Mesodermal cell (in vitro differentiated cells): ENCODE results near the gene MROH8.

ENCODE experiments used
- H3K27ac ChIP-seq: 2 replicates; pipeline ENCODE4 v1.7.0; 2013; ENCODE audit warnings: mild to moderate bottlenecking, low read depth, low read length, moderate library complexity; ENCODE audit not compliant: severe bottlenecking
- H3K36me3 ChIP-seq: 2 replicates; pipeline ENCODE4 v1.7.1; 2013; ENCODE audit warnings: mild to moderate bottlenecking, low read length, moderate library complexity; ENCODE audit not compliant: control insufficient read depth, insufficient read depth
- H3K4me1 ChIP-seq: one replicate; pipeline ENCODE4 v1.7.1; 2013; ENCODE audit warnings: mild to moderate bottlenecking, low read length; ENCODE audit not compliant: insufficient read depth, control insufficient read depth, poor library complexity, severe bottlenecking
- H3K4me3 ChIP-seq: 2 replicates; pipeline ENCODE4 v1.7.0; 2013; ENCODE audit warnings: low read length, control low read depth, mild to moderate bottlenecking; ENCODE audit not compliant: insufficient read depth, poor library complexity, severe bottlenecking; ENCODE audit errors: extremely low read depth
- H3K9me3 ChIP-seq: 2 replicates; pipeline ENCODE4 v1.7.1; 2013; ENCODE audit warnings: mild to moderate bottlenecking, low read length, moderate library complexity; ENCODE audit not compliant: control insufficient read depth
- WGBS, 2 experiments: methylation state at CpG; one replicate each; pipeline ENCODE4 v1.1.5; 2013; ENCODE audit warnings: missing lambda C conversion rate in 2 of 2; ENCODE audit not compliant: insufficient coverage in 2 of 2; 5-methylcytosine and 5-hydroxymethylcytosine counted together

The MROH8 gene

DNA sequence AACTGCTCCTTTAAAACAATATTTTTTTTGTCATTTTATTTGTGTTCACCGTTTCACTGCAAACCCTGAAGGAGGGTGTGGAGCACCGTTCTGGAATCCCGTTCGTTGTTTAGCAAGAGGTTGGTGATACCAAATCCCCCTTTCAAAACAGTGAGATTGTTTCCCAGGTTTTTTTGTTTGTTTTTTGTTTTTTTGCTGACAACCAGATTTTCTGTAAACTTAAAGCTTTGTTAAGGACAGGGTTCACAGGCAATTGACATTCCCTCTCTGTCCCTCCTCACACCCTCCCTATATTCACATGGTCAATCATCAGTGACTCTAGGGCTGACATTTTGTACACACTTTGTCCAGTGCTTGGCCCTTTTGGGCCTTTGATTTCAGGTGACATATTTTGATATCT, 21.0 kb upstream of the MROH8 start:
- Histone ChIP-seq H3K9me3 (no peaks in the 10 kb centered on the region), H3K36me3 (peaks cover 84% of the 10 kb centered on the region), H3K4me3 (no peak overlapping the region), H3K27ac (no peak overlapping the region), H3K4me1 (peaks cover 11% of the 10 kb centered on the region)
- 100% methylated on average over 3 of the region's 4 CpGs; no CpG with 5 or more reads in 1 of the 2 experiments for WGBS, 2 experiments

DNA sequence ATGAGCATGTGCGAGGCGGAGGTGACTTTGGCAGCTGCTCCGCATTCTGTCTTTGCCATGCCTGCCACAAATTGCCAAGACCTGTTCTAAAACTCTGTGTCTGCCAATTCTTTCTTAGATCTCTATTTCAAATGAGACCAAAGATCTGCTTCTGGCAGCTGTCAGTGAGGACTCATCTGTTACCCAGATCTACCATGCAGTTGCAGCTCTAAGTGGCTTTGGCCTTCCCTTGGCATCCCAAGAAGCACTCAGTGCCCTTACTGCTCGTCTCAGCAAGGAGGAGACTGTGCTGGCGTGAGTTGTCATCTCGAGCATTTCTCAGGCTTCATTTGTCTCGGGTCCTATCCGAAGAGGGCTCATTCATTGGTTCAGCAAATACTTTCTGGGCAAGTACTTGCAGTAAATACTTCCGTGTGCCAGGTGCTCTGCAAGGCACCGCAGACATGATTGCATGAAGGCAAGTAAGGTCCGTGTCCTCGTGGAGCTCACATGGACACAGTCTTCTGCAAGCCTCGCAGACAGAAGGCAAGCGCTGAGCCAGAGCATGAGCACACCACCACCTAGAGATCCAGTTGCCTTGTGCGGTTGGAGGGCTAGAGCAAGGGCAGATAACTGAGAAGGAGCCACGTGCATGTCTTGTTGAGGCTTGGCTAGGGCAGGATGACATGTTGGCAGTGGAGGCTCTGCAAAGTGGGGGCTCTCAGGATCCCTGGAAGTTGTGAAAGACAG, 19.7 kb upstream of the MROH8 start:
- peaks cover 10% of the 10 kb centered on the region for H3K4me1 ChIP-seq
- H3K27ac ChIP-seq, result no peak overlapping the region
- peaks cover 72% of the 10 kb centered on the region for H3K36me3 ChIP-seq
- WGBS, 2 experiments, result 89 to 96% methylated on average over 13 to 15 of the region's 16 CpGs
- no peak overlapping the region for H3K4me3 ChIP-seq
- no peaks in the 10 kb centered on the region for H3K9me3 ChIP-seq

DNA sequence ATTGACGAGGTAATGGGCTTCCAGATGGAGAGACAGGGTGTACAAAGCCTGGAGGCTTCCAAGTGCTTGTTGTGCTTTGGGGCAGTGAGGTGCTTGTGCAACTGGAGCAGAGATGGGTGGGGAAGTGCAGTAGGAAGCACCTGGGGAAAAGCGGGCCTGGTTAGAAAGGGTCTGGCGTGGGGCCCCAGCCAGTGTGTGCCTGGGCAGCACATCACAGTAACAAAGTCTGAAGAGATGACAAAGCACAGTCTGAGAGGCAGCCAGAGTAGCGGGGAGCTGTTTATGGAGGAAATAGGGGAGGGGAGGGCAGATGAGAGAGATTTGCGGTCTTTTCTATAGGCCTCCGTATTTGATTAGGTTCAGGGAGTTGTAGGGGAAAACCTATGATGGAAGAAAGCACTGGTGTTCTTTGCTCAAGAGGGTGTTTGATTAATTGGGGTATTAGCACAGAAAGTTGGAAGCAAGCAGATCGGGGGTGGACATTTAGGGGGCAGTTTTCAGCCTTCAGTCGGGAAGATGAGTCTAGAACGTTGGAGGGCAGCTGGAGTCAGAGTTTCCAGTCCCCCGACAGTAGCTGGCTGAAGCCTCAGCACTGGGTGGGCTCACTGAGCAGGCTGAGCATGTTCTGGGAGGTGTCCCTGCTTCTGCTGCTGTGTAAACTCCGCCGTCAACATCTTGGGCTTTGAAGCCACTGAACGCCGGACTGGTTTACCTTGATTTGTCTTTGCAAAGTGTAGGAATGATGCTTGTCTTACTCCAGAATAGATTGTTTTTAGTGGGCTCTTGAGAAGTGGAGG, 15.5 kb upstream of the MROH8 start:
- Histone ChIP-seq H3K4me1 (peaks cover 11% of the 10 kb centered on the region), H3K9me3 (no peaks in the 10 kb centered on the region), H3K36me3 (peaks cover 69% of the 10 kb centered on the region), H3K27ac (peak overlapping the region; percentile 68), H3K4me3 (no peak overlapping the region)
- WGBS, 2 experiments, result 76 to 80% methylated on average over 13 to 14 of the region's 14 CpGs

DNA sequence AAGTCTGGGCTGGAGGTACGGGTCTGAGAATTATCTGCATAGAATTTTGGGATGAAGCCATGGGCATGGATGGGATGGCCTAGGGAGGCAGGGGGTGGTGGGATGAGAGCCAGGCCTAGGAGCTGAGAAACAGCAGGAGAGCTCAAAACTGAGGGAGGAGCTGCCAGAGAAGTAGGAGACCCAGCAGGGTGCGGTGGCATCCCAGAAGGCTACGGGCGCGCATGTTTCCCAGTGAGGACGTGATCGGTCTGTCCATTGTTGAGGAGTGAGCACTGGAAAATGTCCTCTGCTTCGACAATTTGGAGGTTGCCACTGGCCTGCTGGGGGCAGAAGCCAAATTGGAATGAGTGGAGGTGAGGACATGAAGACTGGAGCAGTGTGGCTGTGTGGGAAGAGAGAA, 14.5 kb upstream of the MROH8 start:
- Histone ChIP-seq H3K9me3 (no peaks in the 10 kb centered on the region), H3K36me3 (peaks cover 69% of the 10 kb centered on the region), H3K4me1 (peaks cover 11% of the 10 kb centered on the region), H3K4me3 (no peak overlapping the region), H3K27ac (no peak overlapping the region)
- WGBS, 2 experiments, result 92 to 98% methylated on average over 8 of the region's 8 CpGs

DNA sequence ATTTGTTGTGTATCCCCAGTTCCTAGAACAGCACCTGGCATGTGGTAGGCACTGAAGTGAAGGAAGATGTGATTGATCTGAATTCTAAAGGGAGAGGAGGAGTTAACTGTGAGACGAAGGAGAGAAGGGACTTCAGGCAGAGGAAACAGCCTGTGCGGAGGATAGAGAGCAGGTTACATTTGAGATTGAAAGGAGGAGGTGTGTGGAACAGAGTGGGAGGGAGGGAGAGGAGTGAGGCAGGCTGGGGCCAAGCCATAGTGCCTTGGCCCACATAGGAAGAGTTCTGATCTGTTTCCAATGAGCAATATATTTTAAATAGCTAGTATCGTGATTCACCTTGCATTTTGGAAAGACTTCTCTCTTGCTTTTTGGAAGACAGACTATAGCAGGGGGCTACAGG, 13.9 kb upstream of the MROH8 start:
- no peak overlapping the region for H3K27ac ChIP-seq
- peaks cover 69% of the 10 kb centered on the region for H3K36me3 ChIP-seq
- 90 to 96% methylated on average over 3 of the region's 3 CpGs for WGBS, 2 experiments
- H3K9me3 ChIP-seq, result no peaks in the 10 kb centered on the region
- H3K4me3 ChIP-seq, result no peak overlapping the region
- peaks cover 11% of the 10 kb centered on the region for H3K4me1 ChIP-seq

DNA sequence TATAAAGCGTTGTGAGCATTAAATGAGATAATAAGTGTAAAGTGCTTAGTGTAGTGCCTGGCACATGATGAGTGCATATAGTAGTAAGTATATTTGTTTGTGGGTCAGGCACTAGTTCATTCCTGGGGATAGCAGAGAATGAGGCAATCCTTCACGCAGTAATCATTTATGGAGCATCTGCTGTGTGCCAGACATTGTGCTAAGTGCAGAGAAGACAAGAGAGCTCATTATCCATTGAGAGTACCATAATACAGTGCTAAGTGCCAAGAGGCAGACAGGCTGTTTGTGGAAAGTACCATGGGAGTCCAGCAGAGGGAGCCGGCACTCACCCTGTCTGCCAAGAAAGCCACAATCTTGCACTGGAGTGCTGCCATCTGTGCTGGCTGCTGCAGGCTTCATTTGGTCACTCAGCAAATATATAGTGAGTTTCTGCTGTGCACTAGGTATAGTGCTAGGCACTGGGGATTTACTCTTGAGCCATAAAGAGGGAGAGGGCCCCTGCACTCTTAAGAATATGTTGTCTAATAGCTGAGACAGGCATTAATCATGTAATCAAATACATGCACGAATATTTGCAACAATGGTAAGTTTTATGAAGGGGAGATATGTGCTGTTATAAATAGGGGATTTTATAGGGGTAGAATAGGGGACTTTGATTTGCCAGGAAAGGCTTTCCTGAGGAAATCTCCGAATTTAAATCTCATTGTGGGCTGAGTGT, 12.9 kb upstream of the MROH8 start:
- 33 to 54% methylated on average over 3 to 4 of the region's 5 CpGs for WGBS, 2 experiments
- no peak overlapping the region for H3K27ac ChIP-seq

DNA sequence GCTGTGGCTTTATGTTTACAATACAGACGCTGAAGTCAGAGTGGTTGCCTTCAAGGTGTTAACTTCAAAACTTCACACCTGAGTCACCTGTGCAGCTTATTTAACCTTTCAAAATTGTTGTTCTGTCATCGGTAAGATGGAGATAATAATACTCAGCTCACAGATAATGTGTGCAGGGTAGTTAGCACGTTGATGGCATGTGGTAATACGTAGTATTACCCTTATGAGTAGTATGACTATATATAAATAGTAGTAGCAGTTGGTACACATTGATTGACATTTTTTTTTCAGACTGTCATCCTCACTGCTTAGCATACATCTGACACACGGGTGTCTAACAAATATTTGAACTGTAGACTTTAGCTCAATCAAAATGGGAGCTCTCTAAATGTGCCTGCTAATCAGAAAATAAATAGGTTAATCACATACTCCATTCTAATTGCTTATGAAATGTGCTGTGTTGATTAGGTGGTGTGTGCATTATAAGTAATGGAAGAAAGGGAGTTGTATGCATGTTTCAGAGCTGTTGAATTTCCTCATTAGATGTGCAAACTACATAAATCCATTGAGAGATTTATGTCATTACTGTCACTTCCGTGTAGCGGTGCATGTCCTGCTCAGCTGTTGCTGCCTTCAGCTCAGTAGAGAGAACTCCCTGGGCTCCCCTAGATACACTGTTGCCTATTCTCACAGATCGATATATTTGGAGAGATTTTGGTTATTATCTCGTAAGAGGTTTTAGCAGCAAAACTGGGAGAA, 11.2 kb upstream of the MROH8 start:
- Histone ChIP-seq H3K36me3 (peaks cover 68% of the 10 kb centered on the region), H3K4me1 (peaks cover 11% of the 10 kb centered on the region), H3K4me3 (no peak overlapping the region), H3K9me3 (no peaks in the 10 kb centered on the region), H3K27ac (no peak overlapping the region)
- WGBS, 2 experiments, result 97 to 98% methylated on average over 3 to 5 of the region's 9 CpGs

More for the DNA sequence above, 12.9 kb upstream of the MROH8 start:
- Histone ChIP-seq H3K9me3 (no peaks in the 10 kb centered on the region), H3K4me1 (peaks cover 11% of the 10 kb centered on the region), H3K36me3 (peaks cover 68% of the 10 kb centered on the region), H3K4me3 (no peak overlapping the region)

DNA sequence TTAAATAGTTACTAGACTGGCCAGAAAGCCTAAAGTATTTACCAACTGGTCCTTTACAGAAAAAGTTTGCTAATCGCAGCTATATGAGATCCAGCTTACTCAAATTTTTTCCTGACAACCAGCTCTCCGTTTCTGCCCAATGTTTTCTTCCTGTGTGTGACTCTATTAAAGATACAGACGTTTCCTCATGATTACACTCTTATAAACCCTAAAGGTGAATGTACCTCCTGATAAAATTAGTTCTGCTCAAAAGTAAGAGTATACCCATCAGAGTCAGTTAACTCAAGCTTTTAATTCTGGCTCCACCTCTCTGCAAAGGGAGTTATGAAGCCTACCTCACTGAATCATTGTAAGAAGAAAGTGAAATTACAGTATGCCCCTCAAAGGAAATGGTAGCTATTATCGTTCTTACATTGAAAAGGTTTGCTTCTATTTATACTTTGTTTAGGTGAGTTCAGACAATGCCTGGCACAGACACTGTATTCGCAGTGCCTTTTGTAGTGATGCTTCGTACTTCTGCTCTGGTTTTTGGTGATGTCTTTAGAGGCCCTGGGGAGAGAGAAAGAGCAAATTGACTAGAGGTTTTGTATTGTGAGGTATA, 10.2 kb upstream of the MROH8 start:
- 96 to 98% methylated on average over 5 of the region's 6 CpGs for WGBS, 2 experiments
- no peak overlapping the region for H3K4me3 ChIP-seq
- H3K4me1 ChIP-seq, result peaks cover 9% of the 10 kb centered on the region
- no peak overlapping the region for H3K27ac ChIP-seq
- H3K36me3 ChIP-seq, result peaks cover 78% of the 10 kb centered on the region
- H3K9me3 ChIP-seq, result no peaks in the 10 kb centered on the region

DNA sequence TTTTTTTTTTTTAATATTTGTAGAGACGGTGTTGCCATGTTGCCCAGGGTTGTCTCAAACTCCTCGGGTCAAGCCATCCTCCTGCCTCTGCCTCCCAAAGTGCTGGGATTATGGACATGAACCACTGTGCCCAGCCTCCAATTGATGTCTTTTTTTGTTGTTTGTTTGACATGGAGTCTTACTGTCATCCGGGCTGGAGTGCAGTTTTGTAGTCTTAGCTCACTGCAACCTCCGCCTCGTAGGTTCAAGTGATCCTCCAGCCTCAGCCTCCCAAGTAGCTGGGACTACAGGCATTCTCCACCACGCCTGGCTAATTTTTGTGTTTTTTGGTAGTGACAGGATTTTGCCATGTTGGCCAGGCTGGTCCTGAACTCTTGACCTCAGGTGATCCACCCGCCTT, 9.4 kb upstream of the MROH8 start:
- WGBS, 2 experiments, result 75 to 87% methylated on average over 4 to 6 of the region's 7 CpGs
- H3K36me3 ChIP-seq, result peaks cover 82% of the 10 kb centered on the region

DNA sequence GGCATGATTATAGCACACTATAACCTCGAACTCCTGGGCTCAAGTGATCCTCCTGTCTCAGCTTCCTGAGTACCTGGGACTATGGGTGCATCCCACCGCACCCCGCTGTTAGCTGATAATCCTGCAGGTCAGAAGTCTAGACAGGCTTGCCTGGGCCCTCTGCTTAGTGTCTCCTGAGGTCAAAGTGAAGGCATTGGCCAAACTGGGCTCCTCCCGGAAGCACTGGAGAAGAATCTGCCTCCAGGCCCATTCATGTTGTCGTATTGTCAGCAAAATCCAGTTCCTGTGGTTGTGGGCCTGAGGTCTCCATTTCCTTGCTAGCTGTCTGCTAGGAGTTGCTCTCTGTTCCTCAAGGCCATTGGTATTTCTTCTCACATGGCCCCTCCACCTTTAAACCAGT, 6.3 kb upstream of the MROH8 start:
- no peaks in the 10 kb centered on the region for H3K9me3 ChIP-seq
- WGBS, 2 experiments, result 94 to 98% methylated on average over 5 of the region's 5 CpGs
- H3K4me3 ChIP-seq, result no peak overlapping the region
- H3K36me3 ChIP-seq, result peaks cover 90% of the 10 kb centered on the region
- H3K27ac ChIP-seq, result no peak overlapping the region
- peaks cover under 1% of the 10 kb centered on the region for H3K4me1 ChIP-seq

More for the DNA sequence above, 9.4 kb upstream of the MROH8 start:
- no peak overlapping the region for H3K4me3 ChIP-seq
- no peak overlapping the region for H3K27ac ChIP-seq
- H3K9me3 ChIP-seq, result no peaks in the 10 kb centered on the region
- peaks cover 4% of the 10 kb centered on the region for H3K4me1 ChIP-seq
